HG03045 (cell line): ENCODE results near the gene EMID1.

Experiments used
- ATAC-seq: cut with Tn5 transposase; IDR thresholded peaks from one replicate; pipeline ENCODE4 v1.9.1; 2021; ENCODE audit warnings: mild to moderate bottlenecking, moderate library complexity; ENCODE audit not compliant: unreplicated experiment

Gene EMID1

GRCh38 chr22:29194184-29194583, 11.5 kb upstream of the EMID1 start:
- ATAC-seq: no peak

DNA sequence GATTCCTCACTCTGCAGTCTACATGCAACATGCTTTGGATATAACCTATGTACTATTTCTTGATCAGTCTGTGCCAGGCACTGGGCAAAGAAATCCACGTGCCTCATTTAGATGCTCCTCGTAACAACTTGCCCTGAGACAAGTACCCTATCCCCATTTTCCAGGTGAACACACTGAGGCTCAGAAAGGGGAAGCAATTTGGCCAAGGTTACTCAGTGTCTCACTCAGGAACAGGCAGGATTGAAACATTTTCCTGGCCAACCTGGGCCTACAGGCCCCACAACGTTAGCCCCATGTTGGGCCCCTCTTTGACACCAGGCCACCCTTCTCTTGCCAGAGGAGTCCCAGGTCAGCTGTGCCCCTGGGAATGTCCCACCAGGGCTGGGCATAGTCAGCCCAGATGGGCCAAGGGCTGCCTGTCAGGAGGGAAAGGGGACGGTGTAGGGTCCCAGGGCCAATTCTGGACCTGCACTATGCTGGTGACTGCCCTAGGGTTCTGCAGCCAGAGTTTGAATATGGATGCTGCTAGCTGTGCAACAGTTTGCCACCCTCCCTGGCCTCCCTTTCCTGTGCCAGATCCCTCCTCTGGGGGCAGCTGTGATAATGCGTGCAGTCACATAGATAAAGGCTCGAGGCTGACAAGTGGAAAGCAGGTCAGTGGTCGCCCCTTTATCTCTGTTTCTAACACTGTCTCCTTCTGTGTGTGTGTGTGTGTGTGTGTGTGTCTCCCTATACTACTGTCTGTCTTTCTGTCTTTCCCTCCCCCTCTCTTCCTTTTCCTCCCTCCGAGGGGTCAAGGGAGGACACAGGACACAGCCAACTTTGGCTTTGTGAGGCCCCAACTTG, 10.4 kb upstream of the EMID1 start:
- ATAC-seq: no peak

- ATAC-seq: no peak
These were observed 9.6 kb upstream of the EMID1 start for GRCh38 chr22:29195964-29196666.

- no peak for ATAC-seq
These were observed 8.6 kb upstream of the EMID1 start for GRCh38 chr22:29197096-29197495.

GRCh38 chr22:29198240-29198639, 7.5 kb upstream of the EMID1 start:
- no peak for ATAC-seq

- ATAC-seq: no peak
These were observed 5.8 kb upstream of the EMID1 start for GRCh38 chr22:29199702-29200400.

DNA sequence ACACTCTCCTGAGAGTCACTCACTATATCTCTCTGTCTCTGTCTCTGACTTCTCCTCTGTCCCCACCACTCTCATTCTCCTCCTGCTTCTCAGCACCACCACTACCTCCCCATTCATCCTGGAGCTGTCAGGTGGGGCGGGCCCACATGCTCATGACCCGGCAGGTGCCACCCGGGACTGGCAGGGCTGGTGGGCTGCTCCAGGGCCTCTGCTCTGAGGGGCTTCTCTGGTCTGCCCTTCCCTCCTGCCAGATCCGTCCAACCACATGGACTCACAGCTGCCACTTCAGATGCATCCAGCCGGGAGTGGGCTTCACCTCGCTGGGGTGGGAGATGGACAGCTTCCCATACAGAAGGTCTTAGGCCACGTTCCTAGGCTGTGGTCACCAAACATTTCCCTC, 4.8 kb upstream of the EMID1 start:
- no peak for ATAC-seq

- no peak for ATAC-seq
These were observed 3.9 kb upstream of the EMID1 start for GRCh38 chr22:29201782-29202181.

DNA sequence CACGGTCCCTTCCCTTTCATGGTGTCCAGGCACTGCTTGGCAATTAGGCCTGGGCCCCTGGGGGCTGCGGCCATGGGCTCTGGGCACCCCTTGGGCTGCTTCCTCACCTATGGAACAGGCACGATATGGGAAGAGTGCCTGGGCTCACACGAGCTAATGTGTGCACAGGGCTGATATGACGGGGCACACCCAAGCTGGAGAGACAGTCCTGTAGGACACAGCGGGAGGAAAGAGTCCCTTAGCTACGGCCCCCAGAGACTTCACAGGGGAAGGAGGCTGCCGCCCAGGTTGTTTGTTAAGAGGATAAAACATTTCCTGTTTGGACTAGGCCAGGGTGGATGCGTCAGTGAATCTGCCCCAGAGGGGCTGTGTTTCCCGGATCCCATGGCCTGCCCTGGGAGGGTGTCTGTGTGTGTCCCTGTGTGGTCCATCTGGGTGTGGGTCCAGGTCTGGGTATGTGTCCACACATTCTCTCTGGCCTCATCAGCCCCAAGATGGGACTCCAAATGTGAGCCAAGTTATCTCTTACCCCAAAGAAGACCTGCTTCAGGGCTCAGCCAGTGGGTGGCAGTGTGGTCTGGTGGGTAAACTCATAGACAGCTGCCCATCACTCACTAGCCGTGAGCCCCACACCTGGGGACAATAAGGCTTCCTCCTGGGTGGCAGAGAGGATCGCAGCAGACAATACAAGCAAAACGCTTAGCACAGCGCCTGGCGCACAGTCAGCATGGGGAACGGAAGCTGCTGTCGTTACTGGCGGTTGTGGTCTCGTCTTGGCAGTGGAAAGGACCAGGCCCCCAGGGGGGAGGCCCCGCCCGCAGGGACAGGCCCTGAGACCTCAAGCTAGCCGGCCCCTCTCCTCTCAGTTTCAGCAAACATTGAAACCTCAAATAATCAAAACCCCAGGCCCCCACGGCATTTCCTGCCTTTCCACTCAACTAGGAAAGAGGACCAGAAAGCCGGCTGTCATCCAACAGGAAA, 3.2 kb upstream of the EMID1 start:
- no peak for ATAC-seq

- ATAC-seq: no peak
These were observed 1.9 kb upstream of the EMID1 start for GRCh38 chr22:29203488-29204454.

DNA sequence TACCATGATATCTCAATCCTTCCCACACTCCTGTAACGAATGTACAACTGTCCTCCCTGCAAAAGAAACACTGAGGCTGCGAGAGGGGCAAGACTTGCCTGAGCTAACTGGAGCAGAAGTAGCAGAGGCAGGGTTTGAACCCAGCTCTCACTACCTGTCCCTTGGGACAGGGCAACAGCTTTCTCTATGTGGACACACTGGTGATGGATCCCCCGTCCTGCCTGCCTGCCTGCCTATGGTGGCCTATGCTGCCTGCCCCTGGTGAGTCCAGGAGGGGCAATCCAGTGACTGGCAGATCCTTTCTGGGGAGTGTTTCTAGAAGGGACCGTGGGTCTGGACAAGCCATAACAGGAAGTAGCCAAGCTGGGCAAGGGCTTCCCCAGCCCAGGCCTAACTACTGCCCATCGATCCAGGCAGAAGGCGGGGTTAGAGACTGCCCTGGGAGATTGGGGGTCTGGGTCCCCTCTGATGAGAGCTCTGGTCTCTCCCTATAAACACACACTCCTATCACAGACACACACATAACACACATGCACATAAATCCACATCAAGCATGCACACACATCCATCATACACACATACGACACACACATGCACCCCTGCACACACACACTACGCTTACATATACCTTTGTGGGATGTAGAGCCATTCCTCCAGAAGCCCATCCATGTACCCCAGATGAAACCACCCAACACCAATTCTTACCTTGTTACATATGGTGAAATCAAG, 1.1 kb upstream of the EMID1 start:
- no peak for ATAC-seq

- ATAC-seq: no peak
These were observed 473 bp upstream of the EMID1 start for GRCh38 chr22:29205252-29205593.

DNA sequence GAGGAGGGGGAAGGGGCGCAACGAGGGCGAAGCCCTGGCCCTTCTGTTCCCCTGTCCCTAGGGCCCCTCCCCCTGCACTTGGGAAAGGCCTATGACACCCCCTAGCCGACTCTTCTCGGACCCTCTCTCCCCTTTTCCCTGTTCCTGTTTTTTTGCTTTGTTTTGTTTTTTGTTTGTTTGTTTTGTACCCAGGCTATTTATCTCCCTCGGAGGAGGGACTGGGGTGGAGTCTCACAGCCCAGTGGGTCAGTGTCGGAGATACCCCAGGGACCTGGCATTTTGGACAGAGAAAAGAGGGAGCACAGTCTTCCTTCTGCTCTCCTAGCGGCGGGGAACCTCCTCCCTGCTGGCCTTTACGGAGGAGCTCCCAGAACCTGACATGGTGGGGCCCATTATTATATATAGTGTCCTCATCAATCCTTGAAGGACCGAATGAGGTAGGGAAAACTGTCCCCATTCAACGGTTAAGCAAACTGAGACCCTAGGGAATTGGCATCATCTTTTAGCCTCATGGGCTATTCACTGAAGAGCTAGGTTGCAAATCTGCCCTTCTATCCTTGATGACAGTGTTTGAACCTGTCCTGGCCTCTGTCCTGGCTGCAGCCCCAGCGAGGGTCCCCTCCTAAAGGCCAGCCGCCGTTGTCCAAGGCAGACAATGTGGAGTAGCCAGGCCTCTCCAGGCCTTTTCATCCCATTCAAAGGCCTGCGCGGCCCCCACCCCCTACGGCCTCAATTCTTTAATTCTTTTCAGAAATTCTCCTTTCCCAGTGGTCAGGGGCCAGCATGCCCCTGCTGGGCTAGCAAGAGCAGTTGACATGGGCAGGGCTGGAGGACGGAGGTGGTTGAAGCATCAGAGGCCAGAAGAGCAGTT, 911 bp downstream of the EMID1 start:
- ATAC-seq: no peak

GRCh38 chr22:29207243-29207550, 1.5 kb downstream of the EMID1 start:
- no peak for ATAC-seq

GRCh38 chr22:29207562-29208501, 2.1 kb downstream of the EMID1 start:
- ATAC-seq: no peak

DNA sequence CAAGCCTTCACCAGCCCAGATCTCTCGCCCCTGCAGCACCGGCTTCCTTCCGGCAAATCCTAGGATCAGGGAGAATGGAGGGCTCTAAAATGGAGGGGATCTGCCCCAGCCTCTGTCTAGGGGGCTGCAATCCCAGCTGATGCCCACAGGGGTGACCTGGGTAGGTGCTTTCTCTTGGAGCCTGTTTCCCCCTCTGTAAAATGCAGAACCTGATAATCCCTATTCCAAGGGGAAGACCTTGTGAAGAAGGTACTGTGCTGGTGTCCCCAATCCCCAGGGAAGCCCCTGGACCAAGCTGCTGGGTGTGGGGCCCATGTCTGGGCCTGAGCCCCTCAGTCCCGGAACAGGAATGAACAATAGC, 2.8 kb downstream of the EMID1 start:
- ATAC-seq: no peak
